NCI-H526 (cell line): Measurements from ENCODE around the gene GIPR.
"Not testable (repeated sequence)": the region's sequence is repeated elsewhere in the genome, so short reads cannot be mapped to it uniquely, and the experiment has no call there.

Source experiments
- DNase-seq, 2 experiments: peaks; one replicate each; lab custom pipeline; 2025; lab: John Stamatoyannopoulos, UW

Gene GIPR

DNA sequence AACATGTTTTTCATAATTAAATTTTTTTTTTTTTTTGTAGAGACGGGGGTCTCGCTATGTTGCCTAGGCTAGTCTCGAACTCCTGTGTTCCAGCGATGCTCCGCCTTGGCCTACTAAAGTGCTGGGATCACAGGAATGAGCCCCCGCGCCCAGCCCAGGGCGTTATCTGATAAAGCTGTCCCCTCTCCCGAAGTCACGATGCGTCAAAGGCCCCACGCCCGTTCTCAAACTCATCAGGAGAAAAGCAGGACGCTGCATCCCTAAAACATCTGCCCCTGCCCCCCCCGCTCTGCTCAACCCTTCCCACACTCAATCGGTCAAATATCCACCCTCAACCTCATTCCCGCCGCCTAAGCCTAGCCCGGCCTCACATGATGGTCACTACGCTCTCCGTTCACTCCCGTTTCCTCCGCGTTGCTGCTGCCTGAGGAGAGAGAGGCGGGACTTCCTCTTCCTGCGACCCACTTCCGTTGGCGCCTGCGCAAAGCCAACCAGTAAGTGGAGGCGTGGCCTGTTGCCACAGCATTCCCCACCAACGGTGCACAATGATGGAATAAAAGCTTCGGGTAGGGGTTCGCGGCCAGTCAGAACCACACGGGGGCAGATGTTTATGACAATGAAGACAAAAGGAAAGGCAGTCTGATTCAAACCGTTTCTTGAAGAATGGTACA is 23.6 kb downstream of the GIPR start, which contains the start of gene SNRPD2:
Gene SNRPD2 (minus strand): TSS at position 438 of the 671 bp plus-strand sequence. CDS start 65 bp downstream, at position 373.
- peak; percentile 94 to 95 for DNase-seq

DNA sequence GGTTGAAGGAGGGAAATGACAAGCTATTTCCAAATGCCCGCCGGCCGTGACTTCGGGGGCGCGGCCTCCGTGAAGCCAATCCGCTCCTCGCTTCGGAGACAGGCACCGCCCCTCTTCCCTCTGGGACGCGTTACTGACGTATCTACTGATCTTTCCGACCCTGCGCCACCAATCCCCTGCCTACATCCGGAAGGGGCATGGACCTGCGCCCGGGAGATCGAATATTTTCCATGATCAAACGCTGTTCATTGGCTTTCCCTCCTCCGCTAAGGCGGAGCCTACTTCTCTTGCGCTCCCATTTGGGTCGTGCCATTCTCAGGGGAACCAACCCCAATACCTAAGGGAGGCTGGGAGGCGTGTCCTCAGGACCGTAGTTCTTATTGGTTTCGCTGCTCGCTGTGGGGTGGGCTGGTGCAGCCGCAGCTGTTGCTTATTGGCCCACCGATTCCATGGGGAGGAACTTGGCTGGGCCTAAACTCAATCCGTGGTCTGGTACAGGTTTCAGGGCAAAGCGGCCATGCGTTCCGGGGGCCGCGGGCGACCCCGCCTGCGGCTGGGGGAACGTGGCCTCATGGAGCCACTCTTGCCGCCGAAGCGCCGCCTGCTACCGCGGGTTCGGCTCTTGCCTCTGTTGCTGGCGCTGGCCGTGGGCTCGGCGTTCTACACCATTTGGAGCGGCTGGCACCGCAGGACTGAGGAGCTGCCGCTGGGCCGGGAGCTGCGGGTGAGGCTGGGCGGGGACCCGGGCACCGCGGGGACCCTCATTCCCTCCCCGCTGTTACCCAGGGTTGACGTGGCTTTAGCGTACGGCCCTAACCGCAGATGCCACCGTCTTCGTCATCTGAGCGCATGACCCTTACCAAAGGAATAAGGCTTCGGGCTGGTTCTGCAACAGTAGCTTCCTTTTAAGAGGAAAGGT is 24.4 kb downstream of the GIPR start, which contains the start of gene QPCTL:
Gene QPCTL (plus strand): TSS at position 480 of the 919 bp plus-strand sequence. CDS start 38 bp downstream, at position 518.
- DNase-seq, result peak; percentile 99

GRCh38 chr19:45693106-45693788 is 25.2 kb downstream of the GIPR start:
- peak; percentile 15 to 82 for DNase-seq

DNA sequence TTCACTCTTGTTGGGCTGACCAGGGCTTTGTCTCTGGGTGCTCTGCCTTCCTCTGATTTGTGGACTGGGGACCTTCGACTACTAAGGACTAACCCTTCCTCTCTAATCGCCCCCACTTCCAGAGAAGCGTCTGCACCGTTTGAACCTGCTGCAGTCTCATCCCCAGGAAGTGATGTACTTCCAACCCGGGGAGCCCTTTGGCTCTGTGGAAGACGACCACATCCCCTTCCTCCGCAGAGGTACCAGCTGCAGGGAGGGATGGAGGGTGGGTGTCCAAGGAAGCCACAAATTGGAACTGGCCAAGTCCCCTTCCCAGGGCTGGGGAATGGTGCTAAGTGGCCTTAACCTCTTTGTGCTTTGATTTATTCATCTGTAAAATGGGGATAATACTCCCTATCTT is 33.7 kb downstream of the GIPR start:
- DNase-seq, result no peak

DNA sequence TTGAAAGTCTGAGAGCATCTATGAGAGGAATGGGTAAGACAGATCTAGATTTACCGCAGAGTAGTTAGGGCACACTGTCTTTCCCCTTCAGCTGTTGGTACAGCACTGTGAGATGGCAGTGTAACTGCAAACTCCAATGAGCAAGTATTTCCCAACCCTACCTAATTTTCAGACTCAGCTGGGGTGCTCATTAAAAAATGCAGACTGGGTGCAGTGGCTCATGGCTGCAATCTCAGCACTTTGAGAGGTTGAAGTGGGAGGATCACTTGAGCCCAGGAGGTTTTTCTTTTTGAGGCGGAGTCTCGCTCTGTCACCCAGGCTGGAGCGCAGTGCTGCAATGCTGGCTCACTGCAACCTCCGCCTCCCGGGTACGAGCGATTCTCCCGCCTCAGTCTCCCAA is 37.1 kb downstream of the GIPR start:
- no peak for DNase-seq

DNA sequence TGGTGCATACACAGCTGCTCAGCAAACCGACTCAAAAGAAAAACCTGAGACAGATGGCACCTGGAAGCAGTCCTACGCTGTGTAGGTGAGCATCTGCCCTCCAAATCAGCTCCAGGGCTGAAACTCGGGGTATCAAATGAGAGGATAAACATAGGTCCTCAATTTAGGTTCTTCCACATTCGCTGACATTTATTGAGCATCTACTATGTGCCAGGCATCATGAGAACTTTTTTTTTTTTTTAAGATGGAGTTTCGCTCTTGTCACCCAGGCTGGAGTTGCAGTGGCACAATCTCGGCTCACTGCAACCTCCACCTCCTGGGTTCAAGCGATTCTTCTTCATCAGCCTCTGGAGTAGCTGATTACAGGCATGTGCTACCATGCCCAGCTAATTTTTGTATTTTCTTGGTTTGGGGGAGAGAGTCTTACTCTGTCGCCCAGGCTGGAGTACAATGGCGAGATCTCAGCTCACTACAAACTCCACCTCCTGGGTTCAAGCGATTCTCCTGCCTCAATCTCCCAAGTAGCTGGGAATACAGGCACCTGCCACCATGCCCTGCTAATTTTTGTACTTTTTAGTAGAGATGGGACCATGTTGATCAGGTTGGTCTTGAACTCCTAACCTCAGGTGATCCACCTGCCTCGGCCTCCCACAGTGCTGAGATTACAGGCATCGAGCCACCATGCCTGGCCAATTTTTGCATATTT is 37.8 kb downstream of the GIPR start:
- DNase-seq, result no peak

GRCh38 chr19:45710356-45711130 is 42.5 kb downstream of the GIPR start:
- DNase-seq, result no peak

- no peak for DNase-seq
Measured at GRCh38 chr19:45711851-45712698, 44.1 kb downstream of the GIPR start.

GRCh38 chr19:45712699-45713067 is 44.7 kb downstream of the GIPR start:
- no peak for DNase-seq

DNA sequence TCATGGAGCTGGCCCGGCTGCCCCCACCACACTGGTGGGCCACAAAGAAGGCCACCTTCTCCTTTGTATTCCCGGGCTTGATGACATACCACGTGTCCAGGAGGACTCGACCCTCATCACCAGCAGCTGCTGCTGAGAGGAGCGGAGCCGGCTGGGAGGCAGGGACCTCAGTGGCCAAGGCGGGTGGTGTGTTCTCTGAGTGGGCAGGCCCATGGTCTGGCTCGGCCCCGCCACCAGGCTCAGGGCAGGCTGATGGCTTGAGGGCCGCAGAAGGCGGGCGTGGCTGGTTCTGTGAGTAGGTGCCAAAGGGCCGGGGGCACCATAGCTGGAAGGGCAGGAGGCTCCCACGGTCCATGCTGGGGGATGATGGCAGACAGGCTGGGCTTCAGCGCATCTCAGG is 45.1 kb downstream of the GIPR start:
- no peak for DNase-seq

DNA sequence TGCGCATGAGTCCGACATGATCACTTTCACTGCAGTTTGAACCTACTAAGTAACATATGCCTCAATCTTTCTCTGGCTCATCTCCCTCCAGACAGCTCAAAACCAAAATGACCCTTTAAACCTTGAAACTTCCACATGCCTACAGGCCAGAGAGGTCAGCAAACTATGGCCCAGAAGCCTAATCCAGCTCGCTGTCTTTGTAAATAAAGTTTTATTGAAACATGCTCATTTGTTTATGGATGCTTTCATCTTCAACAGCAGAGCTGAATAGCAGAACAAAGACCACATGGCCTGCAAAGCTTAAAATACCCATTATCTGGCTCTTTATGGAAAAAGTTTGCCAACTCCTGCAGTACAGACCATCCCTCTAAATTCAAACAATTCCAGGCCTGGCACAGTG is 47.1 kb downstream of the GIPR start:
- DNase-seq, result no peak

DNA sequence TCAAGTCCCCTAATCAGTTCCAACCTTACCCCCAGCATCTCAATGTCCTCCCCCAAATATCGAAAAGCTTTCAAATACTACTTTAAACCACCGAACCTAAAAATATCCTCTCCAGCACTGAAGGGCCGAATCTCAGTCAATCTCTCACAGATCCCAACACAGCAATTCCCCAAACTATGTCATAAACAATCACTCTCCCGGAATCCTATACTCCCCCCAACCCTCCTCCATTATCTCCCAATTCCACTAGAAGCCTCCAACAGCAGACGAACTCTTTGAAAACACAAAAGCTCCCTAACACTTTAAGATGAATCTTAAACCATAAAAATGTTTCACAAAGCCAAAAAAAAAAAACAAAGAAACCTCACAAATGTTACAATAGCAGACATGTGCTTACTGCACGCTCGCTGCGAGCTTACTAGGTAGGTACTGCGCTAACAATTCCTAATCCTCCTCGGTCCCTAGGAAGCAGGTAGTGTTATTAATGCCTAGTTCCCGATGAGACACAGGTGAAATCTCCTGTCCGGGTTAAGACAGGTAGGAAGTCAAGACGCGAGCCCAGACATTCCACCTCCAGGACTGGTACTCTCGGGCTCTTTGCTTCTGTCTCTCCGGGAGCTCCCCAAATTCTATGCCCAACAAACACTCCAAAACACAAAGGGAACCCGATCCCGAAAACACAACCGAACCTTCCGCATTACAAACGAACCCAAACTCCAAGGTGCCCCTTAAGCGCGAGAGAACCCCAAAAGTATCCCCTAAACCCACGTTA is 48.5 kb downstream of the GIPR start:
- DNase-seq, result peak; percentile 19 to 39

- DNase-seq, result peak; percentile 98 to 99
Measured at GRCh38 chr19:45717131-45717982, 49.3 kb downstream of the GIPR start.

DNA sequence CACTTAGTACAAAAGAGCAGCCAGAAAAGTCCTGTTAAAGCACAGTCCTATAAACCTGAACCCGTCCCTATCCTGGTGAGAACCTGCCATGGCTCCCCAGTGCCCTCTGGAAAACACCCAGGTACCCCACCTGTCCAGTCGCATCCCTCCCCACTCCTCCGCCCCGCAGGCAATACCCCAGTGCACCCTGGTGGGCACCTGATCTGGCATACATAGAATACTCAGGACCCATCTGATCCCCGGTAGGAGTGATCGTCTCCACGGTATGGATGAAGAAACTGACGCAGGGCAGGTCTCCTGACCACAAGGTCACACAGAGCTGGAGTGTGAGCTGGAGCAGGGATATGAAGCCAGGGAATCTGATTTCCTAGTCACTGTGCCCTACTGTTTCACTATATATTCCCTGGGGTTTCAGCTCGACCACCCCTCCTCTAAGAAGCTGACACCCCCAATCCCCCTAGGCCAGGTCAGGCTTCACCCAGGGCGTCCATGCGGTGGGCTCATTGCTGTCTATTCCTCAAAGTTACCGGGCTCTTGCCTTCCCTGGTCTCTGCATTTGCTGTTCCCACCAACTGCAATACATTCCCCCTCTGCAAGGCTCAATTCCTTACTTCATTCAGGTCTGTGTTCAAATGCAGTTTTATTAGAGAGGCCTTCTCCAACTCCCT is 50.1 kb downstream of the GIPR start:
- DNase-seq, result no peak

DNA sequence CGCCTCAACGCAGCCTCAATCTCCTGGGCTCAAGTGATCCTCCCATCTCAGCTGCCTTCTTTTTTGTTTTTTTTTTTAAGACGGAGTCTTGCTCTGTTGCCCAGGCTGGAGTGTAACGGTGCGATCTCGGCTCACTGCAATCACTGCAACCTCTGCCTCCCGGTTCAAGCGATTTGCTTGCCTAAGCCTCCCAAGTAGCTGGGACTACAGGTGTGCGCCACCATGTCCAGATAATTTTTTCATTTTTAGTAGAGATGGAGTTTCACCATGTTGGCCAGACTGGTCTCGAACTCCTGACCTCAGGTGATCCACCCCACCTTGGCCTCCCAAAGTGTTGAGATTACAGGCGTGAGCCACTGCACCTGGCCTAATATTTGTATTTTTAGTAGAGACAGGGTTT is 52.0 kb downstream of the GIPR start:
- not testable (repeated sequence) for DNase-seq

GRCh38 chr19:45728683-45729082 is 60.7 kb downstream of the GIPR start:
- not testable (repeated sequence) for DNase-seq

- DNase-seq, result no peak
Measured at GRCh38 chr19:45729800-45730290, 61.8 kb downstream of the GIPR start.
